HEK293 (cell line): ENCODE data around the gene NDST4.

ENCODE experiments used
- CTCF ChIA-PET: fragments of 350-600 bp; formaldehyde crosslinking; extraction: SDS; loops from one replicate; lab custom pipeline; 2021; ENCODE audit warnings: antibody characterized with exemption; lab: Yijun Ruan, JAX
- POLR2A ChIA-PET: fragments of 300-600 bp; formaldehyde crosslinking; extraction: SDS; loops from one replicate; lab custom pipeline; 2020; ENCODE audit warnings: antibody characterized with exemption, inconsistent platforms; lab: Yijun Ruan, JAX
- H3K27ac ChIP-seq: fragments of 200-500 bp; sonication (Bioruptor generic); 2 replicates; pipeline ENCODE4 v1.5.1; 2014; ENCODE audit warnings: low read depth, low read length, control low read depth, inconsistent platforms; ENCODE audit errors: extremely low read depth
- H3K36me3 ChIP-seq, 2 experiments: fragments of 200-500 bp in 1 of 2; sonication (Bioruptor generic) in 1 of 2; 1 replicate in 1 of 2; 2 replicates in 1 of 2; pipeline ENCODE4 v1.5.1; 2014 to 2017; ENCODE audit warnings: inconsistent platforms in 2 of 2, low read length in 2 of 2; ENCODE audit not compliant: control insufficient read depth in 2 of 2, insufficient read depth in 1 of 2
- H3K4me1 ChIP-seq: fragments of 200-500 bp; sonication (Bioruptor generic); 2 replicates; pipeline ENCODE4 v1.5.1; 2014; ENCODE audit warnings: mild to moderate bottlenecking, low read length, inconsistent platforms; ENCODE audit not compliant: control insufficient read depth, insufficient read depth
- H3K4me3 ChIP-seq: 2 replicates; pipeline ENCODE4 v1.5.1; 2011; ENCODE audit warnings: low read depth, mild to moderate bottlenecking, control low read depth, low read length, moderate library complexity
- H3K9me3 ChIP-seq: fragments of 200-500 bp; sonication (Bioruptor generic); 2 replicates; pipeline ENCODE4 v1.5.1; 2014; ENCODE audit warnings: low read depth, low read length, inconsistent platforms; ENCODE audit not compliant: control insufficient read depth, insufficient read depth
- BCL6B ChIP-seq: fragments of 450-650 bp; formaldehyde crosslinking; IDR thresholded peaks from 2 replicates; pipeline ENCODE4 v1.5.1; 2017; ENCODE audit warnings: missing biosample characterization, missing genetic modification characterization
- CTCF ChIP-seq: fragments of 450-650 bp; formaldehyde crosslinking; IDR thresholded peaks from 2 replicates; pipeline ENCODE4 v1.5.1; 2016; ENCODE audit warnings: missing biosample characterization, missing genetic modification characterization
- HOXD13 ChIP-seq: sonication (generic); formaldehyde crosslinking; IDR thresholded peaks from 2 replicates; pipeline ENCODE4 v1.8.0; 2022; ENCODE audit warnings: missing genetic modification reagents, borderline replicate concordance
- IKZF3 ChIP-seq: fragments of 450-650 bp; IDR thresholded peaks from 2 replicates; pipeline ENCODE4 v1.5.0; 2018; ENCODE audit warnings: missing biosample characterization, mild to moderate bottlenecking, missing genetic modification characterization, moderate library complexity
- PATZ1 ChIP-seq: fragments of 450-650 bp; formaldehyde crosslinking; IDR thresholded peaks from 2 replicates; pipeline ENCODE4 v1.5.1; 2016; ENCODE audit warnings: missing biosample characterization, missing genetic modification characterization
- PRDM6 ChIP-seq: fragments of 450-650 bp; formaldehyde crosslinking; IDR thresholded peaks from 2 replicates; pipeline ENCODE4 v1.5.1; 2017; ENCODE audit warnings: missing biosample characterization, missing genetic modification characterization
- ZNF148 ChIP-seq: fragments of 450-650 bp; formaldehyde crosslinking; IDR thresholded peaks from 2 replicates; pipeline ENCODE4 v1.5.0; 2017; ENCODE audit warnings: missing biosample characterization, missing genetic modification characterization, borderline replicate concordance
- ZNF175 ChIP-seq: fragments of 450-650 bp; formaldehyde crosslinking; IDR thresholded peaks from 2 replicates; pipeline ENCODE4 v1.5.1; 2016; ENCODE audit warnings: missing biosample characterization, missing genetic modification characterization
- ZNF221 ChIP-seq: fragments of 450-650 bp; formaldehyde crosslinking; IDR thresholded peaks from 2 replicates; pipeline ENCODE4 v1.5.1; 2017; ENCODE audit warnings: missing biosample characterization, missing genetic modification characterization, borderline replicate concordance
- ZNF391 ChIP-seq: fragments of 450-650 bp; formaldehyde crosslinking; IDR thresholded peaks from 2 replicates; pipeline ENCODE4 v1.5.1; 2016; ENCODE audit warnings: low read depth, missing biosample characterization, missing genetic modification characterization, borderline replicate concordance
- ZNF398 ChIP-seq: fragments of 450-650 bp; formaldehyde crosslinking; IDR thresholded peaks from 2 replicates; pipeline ENCODE4 v1.5.1; 2017; ENCODE audit warnings: missing biosample characterization, missing genetic modification characterization
- ZNF518A ChIP-seq: fragments of 450-650 bp; formaldehyde crosslinking; conservative IDR thresholded peaks from 2 replicates; pipeline ENCODE4 v1.5.1; 2016; ENCODE audit warnings: low read depth, missing biosample characterization, missing genetic modification characterization
- ZNF529 ChIP-seq: fragments of 450-650 bp; formaldehyde crosslinking; IDR thresholded peaks from 2 replicates; pipeline ENCODE4 v1.5.1; 2017; ENCODE audit warnings: missing genetic modification characterization, missing biosample characterization; ENCODE audit not compliant: insufficient replicate concordance
- ZNF530 ChIP-seq: fragments of 450-650 bp; formaldehyde crosslinking; IDR thresholded peaks from 2 replicates; pipeline ENCODE4 v1.5.1; 2016; ENCODE audit warnings: low read depth, missing biosample characterization, missing genetic modification characterization
- ZNF555 ChIP-seq: fragments of 450-650 bp; formaldehyde crosslinking; conservative IDR thresholded peaks from 2 replicates; pipeline ENCODE4 v1.5.1; 2017; ENCODE audit warnings: missing biosample characterization, mild to moderate bottlenecking, missing genetic modification characterization, inconsistent platforms
- ZNF664 ChIP-seq: fragments of 450-650 bp; formaldehyde crosslinking; IDR thresholded peaks from 2 replicates; pipeline ENCODE4 v1.5.1; 2016; ENCODE audit warnings: missing biosample characterization, missing genetic modification characterization
- ZNF768 ChIP-seq: fragments of 450-650 bp; formaldehyde crosslinking; IDR thresholded peaks from 2 replicates; pipeline ENCODE4 v1.5.1; 2018; ENCODE audit warnings: missing biosample characterization, mild to moderate bottlenecking, missing genetic modification characterization
- ZXDB ChIP-seq: fragments of 450-650 bp; formaldehyde crosslinking; IDR thresholded peaks from 2 replicates; pipeline ENCODE4 v1.5.1; 2016; ENCODE audit warnings: missing biosample characterization, missing genetic modification characterization

NDST4 gene

DNA sequence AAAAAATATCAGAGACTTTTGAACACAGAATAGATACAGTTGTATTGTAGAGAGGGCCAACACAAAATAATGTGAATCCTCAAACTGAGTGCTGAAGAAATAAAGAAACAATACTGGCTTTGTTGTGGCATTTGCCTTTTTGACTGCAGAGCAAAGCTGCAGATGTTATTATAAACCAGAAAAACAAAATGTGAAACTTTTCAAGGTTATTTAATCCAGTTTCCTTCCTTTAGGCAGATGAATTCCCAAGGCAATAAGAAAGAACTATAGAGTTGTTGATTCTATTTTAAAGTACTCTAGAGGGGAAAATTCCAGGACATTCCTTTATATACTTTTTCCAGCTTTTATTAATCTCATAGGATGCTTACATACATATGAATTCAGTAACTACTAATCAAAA is 186.8 kb downstream of the NDST4 start:
- H3K9me3 ChIP-seq = no peaks in the 10 kb centered on the region
- ChIA-PET CTCF (no interaction called here), POLR2A (no interaction called here)
- H3K4me1 ChIP-seq = peaks cover 12% of the 10 kb centered on the region; the same call in 1 of the 2 replicates
- H3K27ac ChIP-seq = no peak overlapping the region
- TF ChIP-seq ZNF529 (tag by site-specific recombination) (no peak), ZNF221 (tag by site-specific recombination) (no peak), PRDM6 (tag by site-specific recombination) (no peak), ZNF664 (tag by site-specific recombination) (no peak), IKZF3 (tag by site-specific recombination) (no peak), BCL6B (tag by site-specific recombination) (no peak), ZNF518A (no peak), ZNF555 (tag by site-specific recombination) (no peak), ZNF391 (no peak), ZXDB (tag by site-specific recombination) (no peak), CTCF (tag by site-specific recombination) (no peak), ZNF398 (no peak), HOXD13 (CRISPR knock-in tag) (no peak), ZNF530 (tag by site-specific recombination) (no peak), ZNF768 (no peak), ZNF148 (no peak), PATZ1 (tag by site-specific recombination) (no peak), ZNF175 (tag by site-specific recombination) (no peak)
- TF ChIP-seq, all 188 proteins: peak for 0
- Histone ChIP-seq H3K36me3 (no peaks in the 10 kb centered on the region), H3K4me3 (no peak overlapping the region)
